D721Med (cell line): ENCODE results near the gene DPH5.

Source experiments
- DNase-seq: peaks from one replicate; pipeline ENCODE4 v3.0.0; 2011; ENCODE audit warnings: low spot score; ENCODE audit not compliant: insufficient read length
- FAIRE-seq: peaks from 2 replicates; lab custom pipeline; 2011; peaks lifted over from hg19 to GRCh38; lab: Jason Lieb, UNC
- CTCF ChIP-seq: IDR thresholded peaks from 2 replicates; pipeline ENCODE4 v1.5.1; 2012; ENCODE audit warnings: mild to moderate bottlenecking, control low read depth; ENCODE audit not compliant: insufficient read depth; ENCODE audit errors: missing control alignments

The DPH5 gene

GRCh38 chr1:100989306-100990077 is 36.1 kb downstream of the DPH5 start:
- FAIRE-seq (no peak), DNase-seq (no peak)
- no peak for TF ChIP-seq CTCF

- DNase-seq = no peak
- FAIRE-seq = no peak
- no peak for TF ChIP-seq CTCF
These were observed 37.5 kb downstream of the DPH5 start for GRCh38 chr1:100988121-100988520.

- no peak for DNase-seq
- no peak for FAIRE-seq
- no peak for TF ChIP-seq CTCF
These were observed 42.8 kb downstream of the DPH5 start for GRCh38 chr1:100982793-100983192.

GRCh38 chr1:100979631-100980030 is 46.0 kb downstream of the DPH5 start:
- no peak for FAIRE-seq
- no peak for TF ChIP-seq CTCF
- DNase-seq = no peak

GRCh38 chr1:100976936-100977335 is 48.6 kb downstream of the DPH5 start:
- FAIRE-seq (no peak), DNase-seq (no peak)
- no peak for TF ChIP-seq CTCF

GRCh38 chr1:100972185-100972584 is 53.4 kb downstream of the DPH5 start:
- FAIRE-seq (no peak), DNase-seq (no peak)
- no peak for TF ChIP-seq CTCF

- no peak for DNase-seq
- no peak for FAIRE-seq
- TF ChIP-seq CTCF = no peak
These were observed 54.6 kb downstream of the DPH5 start for GRCh38 chr1:100971021-100971420.
